ENCODE measurements around the gene SIGLEC12. TPM values are rescaled to one million over a fixed set of nuclear protein-coding genes. Genes with fewer than 3 reads are reported as not detected.

SIGLEC12 gene
- total and polyA plus RNA-seq, 9 of the 15 experiments (the other 6 are each of a cell fraction or from before 2014, with no cell fraction given), result 0.08 to 1.3 (median 0.54) TPM

- TF ChIP-seq CHD7 (IDR thresholded peaks at IDR 0.05; ENCODE audit: low read depth, low read length) (no peak), RBBP5 (IDR thresholded peaks at IDR 0.05; ENCODE audit: borderline replicate concordance, insufficient read depth, low read length, poor library complexity, severe bottlenecking) (peak; percentile 21), NR0B1 (IDR thresholded peaks at IDR 0.05; ENCODE audit: partially characterized antibody) (no peak), FUS (optimal IDR thresholded peaks at IDR 0.05; ENCODE audit: low read depth, low read length) (no peak), HDAC1 (IDR thresholded peaks at IDR 0.05) (0 out of 4 replicates have a peak, but pooled peaks of 1 of the 2 experiments have one; percentile 9), SP2 (IDR thresholded peaks at IDR 0.05; ENCODE audit: extremely low read depth, low read depth, low read length, poor library complexity, severe bottlenecking) (no peak), C11orf30 (IDR thresholded peaks at IDR 0.05; ENCODE audit: low read depth) (no peak), POLR2H (tag; IDR thresholded peaks at IDR 0.05; ENCODE audit: low read depth) (no peak), CHAMP1 (IDR thresholded peaks at IDR 0.05) (peak; percentile 81)
Measured at GRCh38 chr19:51508059-51508733, 6.6 kb upstream of the SIGLEC12 start (continued).

Measured in K562 (cell line).